ENCODE results near the gene THSD4.

The THSD4 gene

DNA sequence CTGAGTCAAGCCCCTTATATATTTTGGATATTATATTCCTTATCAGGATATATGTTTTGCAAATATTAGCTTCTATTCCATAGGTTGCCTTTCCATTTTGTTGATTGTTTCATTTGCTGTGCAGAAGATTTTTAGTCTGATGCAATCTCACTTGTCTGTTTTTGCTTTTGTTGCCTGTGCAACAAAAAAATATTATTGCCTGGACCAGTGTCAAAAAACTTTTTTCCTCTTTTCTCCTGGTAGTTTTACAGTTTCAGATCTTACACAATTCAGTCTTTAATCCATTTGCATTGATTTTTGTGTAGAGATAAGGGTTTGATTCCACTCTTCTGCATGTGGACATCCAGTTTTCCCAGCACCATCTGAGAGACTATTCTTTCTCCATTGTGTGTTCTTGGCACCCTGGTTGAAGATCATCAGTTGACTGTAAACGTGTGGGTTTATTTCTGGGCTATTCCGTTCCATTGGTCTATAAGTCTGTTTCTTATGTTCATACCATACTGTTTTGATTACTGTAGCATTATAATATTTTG lies 466.2 kb downstream of the THSD4 start:
- in situ Hi-C loops (cut with HindIII; ENCODE audit: low sequenced_read_pairs): no loop called here

DNA sequence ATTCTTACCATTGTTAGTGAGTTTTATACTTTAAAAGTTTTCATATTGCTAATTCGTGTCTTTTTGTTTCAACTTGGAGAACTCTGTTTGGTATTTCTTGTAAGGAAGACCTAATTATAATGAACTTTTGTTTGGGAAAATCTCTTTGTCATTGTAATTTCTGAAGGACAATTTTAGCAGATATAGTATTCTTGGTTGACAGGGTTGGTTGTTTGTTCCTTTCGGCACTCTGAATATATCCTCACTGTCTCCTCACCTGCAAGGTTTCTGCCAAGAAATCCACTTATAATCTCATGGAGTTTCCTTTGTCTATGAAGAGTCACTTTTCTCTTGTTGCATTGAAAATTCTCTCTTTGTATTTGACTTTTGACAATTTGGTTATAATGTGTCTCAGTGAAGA lies 469.9 kb downstream of the THSD4 start:
- in situ Hi-C loops (cut with HindIII; ENCODE audit: low sequenced_read_pairs): no loop called here

DNA sequence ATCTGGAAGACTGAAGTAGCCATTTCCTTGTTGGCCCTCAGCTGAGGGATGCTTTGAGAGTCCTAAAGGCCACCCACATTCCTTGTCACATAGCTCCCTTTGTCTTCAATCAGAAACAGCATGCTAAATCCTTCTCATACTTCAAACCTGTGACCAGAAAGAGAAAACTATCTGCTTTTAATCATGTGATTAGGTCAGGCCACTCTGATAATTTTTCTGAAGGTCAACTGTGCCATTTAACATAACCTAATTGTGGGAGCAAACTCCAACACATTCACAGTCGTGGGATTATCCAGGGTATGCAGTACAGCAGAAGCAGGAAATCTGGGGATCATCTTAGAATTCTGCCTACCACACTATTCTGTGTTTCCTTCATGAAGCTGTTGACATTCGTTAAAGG lies 471.2 kb downstream of the THSD4 start:
- in situ Hi-C loops (cut with HindIII; ENCODE audit: low sequenced_read_pairs): no loop called here

DNA sequence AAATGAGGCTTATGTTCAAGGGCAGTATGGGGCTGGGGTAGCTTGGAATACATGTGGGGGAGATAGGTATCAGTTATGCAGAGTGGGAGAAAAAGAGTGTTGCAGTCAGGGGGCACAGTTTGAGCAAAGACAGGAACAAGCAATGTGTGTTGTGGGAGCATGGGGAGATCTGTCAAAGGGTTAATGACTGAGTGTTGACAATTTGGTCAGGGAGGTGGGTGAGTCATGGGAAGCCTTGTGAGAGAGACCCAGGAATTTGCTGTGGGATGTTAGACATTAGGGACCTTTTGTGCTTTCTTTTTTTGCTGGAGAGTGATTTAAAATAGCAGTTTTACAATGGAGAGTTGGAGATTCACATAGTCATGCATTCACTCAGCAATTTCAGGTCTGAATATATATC lies 473.5 kb downstream of the THSD4 start:
- in situ Hi-C loops (cut with HindIII; ENCODE audit: low sequenced_read_pairs): no loop called here

DNA sequence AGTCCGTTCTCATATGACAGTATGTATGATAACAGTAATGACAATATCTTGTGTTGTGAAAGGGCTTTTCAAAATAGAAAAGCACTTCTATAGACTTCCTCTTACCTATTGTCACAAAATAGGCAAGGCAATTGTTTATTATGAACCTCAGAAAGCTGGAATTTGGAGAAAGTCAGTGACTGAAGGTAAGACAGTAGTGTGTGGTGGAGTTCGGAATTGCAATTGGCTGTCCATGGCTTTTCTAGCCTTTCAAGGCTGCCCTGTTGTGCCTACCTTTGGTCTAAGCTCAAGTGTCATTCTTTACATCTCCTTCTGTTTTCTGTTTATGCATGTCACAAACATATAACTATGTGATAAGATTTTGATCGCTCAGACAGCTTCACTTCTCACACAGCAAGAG lies 475.8 kb downstream of the THSD4 start:
- in situ Hi-C loops (cut with HindIII; ENCODE audit: low sequenced_read_pairs): no loop called here

DNA sequence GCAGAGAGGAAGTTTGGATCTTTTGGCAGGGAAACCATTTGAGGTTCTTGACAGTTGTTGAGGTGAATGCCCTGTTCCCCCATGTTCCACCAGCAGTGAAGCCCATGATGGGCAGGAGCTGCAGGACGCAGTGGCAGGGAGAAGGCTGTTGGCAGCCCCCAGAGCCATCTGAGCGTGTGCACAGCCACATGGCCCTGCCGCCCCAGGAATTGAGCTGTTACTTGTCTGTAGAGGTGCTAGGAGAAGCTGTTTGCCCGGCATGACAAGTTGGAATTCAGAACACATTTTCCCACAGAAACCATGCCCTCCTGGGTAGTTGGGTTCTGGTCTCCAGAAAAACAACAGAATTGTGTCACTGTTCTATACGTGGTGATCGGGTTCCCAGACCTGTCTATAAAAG lies 476.9 kb downstream of the THSD4 start:
- in situ Hi-C loops (cut with HindIII; ENCODE audit: low sequenced_read_pairs): no loop called here

DNA sequence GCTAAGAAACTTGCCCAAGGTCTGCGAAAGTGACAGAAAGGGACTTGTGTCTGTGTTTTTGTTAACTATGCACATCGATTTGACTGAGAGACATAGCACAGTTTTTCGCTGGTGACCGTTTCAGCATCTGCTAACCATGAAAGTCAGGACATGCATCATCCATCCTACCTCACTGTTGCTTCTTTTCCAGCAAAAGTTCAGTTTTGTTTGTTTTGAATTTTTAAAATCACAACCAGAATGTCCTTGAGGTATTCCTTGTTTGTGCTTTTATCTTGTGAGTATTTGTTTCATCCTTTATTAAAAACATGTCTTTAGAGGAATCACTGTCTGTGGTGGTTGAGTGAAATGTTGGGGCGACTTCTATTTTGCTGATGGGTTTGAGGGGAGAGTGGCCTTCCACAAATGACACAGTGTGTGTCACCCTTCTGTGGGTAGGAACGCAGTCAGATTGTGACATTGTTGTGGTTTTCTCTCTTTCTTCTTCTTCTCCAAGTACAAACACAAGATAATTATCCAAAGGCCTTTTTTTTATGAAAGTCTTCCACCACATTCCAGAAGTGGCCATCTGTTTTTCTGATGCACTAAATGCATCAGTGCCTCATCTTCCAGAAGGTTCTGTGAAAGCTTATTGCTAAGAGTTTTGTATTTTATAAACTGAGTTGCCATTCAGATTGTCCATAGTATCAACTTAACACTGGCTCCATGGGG lies 480.7 kb downstream of the THSD4 start:
- in situ Hi-C loops (cut with HindIII; ENCODE audit: low sequenced_read_pairs): no loop called here

DNA sequence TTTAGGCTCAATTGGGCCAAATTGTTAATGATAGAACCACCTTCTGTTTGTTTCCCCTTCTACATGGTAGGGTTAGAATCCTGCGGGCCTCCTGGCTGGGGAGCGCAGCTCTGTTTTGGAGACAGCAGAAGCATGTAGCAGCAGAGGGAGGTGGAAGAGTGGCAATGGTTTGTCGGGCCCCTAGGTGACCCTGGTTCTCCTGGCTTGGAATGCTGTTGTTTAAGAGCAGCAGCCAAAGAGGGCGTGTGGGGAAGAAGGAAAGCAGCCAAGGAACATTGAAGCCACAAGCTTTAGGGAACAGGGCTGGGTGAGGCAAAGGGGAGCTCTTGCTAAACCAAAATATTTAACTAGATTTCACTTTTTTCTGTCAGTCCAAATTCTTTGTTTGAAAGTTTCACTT lies 481.4 kb downstream of the THSD4 start:
- in situ Hi-C loops (cut with HindIII; ENCODE audit: low sequenced_read_pairs): no loop called here

DNA sequence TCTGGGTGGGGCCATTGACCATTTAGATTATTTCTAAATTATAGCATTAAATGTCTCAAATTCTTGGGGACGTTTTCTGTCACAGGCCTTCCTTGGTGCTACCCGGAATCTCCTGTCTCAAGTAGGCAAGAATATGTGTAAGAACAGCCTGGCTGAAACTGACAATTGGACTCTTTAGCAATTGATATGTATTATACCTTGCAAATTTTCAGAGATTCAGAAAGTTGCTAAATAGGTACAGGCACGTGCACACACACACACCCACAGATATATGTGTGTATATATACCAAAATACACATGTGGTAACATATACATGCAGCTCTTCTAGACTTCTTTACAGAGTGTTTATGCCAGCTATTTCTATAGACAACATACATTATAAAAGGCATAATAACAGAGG lies 481.9 kb downstream of the THSD4 start:
- in situ Hi-C loops (cut with HindIII; ENCODE audit: low sequenced_read_pairs): no loop called here

DNA sequence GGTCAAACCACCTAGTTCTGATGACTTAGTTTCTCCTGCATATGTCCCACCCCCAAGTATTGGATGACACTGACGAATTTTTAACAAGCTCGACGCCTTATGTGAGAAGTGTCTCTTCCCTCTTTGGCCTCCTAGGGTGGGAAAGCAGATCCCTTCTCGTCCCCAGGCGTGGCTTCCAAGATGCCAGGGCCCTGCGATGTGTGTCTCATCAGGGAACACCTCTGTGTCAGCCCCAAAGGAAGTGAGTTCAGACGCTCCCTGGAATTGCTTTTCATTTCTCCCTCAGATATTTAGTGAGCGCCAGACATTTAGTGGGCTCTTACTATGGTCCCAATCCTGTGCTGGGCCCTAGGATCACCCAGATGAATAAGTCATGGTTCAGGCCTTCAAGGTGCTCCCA lies 482.4 kb downstream of the THSD4 start:
- in situ Hi-C loops (cut with HindIII; ENCODE audit: low sequenced_read_pairs): no loop called here

DNA sequence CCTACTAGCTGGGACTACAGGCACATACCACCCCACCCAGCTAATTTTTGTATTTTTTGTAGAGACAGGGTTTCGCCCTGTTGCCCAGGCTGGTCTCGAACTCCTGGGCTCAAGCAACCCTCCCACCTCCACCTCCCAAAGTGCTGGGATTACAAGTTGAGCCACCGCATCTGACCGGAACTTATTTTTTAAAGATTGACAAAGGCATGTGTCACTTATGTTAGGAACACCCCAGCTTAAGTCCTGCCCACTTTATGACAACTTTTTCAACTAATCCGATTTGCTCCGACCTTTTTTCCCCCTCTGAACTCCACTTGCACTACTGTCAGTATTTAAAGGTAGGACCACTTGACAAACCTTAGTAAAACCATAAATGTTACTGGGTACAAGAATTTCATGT lies 483.5 kb downstream of the THSD4 start:
- in situ Hi-C loops (cut with HindIII; ENCODE audit: low sequenced_read_pairs): no loop called here

DNA sequence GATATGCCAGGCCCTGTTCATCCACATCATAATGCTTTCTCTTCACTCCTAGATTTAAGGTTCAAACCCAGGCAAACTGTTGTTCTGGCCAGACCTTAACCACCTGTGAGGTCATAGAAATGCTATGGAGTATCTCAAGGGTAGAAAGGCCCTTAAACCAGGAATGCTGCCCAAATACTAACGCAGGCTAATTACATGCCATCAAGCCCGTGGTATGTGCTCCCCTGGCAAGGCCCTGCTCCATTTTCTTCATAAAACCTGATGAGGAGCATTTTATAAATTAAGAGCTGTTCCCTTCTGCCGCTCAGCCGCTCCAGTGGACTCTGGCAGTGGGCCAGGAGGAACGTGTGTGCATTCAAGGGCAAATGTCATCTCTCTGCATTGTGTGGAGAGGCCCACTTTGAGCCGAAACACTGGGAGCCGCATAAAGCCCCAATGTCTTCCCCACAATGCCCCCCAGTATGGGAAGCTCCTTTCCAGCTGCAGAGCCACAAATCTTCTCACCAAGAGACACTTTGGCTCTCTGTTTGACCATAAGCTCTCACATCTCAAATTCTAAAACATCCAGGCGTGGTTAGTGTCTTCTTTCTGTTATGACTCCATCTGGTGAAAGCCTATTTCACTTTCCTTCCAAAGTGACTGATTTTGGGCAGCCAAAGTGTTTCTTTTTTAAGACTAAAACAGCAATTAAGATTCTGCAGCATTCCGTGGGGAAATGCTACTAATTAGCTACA lies 484.3 kb downstream of the THSD4 start:
- in situ Hi-C loops (cut with HindIII; ENCODE audit: low sequenced_read_pairs): no loop called here

DNA sequence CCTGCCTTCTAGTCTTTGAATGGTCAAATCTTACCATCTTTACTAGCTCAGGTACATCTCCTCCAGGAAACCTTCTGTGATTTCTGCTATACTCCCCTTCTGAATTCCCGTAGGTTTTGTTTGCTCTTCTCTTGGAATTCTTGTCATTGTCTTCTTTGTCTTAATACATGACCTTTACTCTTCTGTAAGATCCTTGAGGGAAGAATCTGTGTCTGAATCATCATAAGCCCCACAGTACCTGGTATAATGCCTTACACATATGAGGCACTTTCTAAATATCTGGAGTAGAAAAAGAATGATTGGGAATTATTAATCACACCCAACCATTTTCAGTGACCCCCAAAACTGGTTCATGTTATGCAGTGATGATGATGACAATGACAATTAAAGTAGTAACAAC lies 485.0 kb downstream of the THSD4 start:
- in situ Hi-C loops (cut with HindIII; ENCODE audit: low sequenced_read_pairs): no loop called here

DNA sequence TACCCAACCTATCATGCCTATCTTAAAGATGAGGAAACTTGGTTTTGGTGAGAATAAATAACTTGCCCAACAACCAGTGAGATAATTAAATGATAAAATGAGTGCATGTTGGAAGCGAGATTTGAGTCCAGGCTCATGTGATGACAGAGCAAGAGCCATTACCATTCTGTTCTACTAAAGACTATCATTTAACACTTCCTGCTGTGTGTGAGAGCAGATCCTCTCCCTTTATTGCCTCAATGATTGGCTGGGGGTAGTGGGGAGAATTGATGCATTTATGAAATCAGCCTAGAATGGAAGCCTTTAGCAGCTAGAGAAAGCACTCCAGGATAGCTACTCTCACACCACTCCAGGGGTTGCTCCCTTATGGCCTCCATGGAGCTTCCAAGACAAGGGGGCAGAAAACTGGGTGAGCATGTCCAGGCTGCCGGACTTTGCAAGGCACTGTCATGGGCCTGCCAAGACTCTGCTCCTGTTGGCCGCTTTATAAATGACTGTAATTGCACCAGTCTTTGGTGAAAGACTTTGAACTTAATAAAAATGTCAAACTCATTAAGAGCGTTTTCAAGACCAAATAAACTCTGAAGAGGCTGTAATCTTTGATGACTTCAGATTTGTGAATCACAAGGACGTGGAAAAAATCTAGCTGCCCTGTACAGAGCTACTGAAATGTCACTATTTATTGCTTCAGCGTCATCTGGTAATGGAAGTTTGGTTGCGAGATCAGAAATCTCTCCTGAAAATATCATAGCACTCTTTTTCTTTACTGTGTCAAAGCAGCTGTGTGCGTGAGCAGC lies 486.0 kb downstream of the THSD4 start:
- in situ Hi-C loops (cut with HindIII; ENCODE audit: low sequenced_read_pairs): no loop called here

DNA sequence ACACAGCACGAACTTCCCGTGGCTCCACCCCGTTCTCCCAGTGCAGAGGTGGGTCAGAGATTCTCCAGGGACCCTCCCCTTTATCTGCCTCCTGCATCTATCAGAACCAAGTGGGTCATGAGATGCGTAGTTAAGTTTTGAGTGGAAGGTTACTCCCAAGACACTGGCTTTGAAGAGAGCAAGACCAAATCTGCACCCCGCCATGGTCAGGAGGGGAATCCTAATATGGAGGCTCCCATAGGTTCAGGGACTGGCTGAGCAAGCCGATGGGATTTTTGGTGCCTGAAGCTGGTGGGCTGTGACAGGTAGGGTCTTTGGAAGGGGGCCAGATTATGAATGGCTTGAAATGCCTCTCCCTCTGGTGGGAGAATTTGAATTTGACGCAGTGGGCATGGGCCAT lies 488.1 kb downstream of the THSD4 start:
- in situ Hi-C loops (cut with HindIII; ENCODE audit: low sequenced_read_pairs): no loop called here

DNA sequence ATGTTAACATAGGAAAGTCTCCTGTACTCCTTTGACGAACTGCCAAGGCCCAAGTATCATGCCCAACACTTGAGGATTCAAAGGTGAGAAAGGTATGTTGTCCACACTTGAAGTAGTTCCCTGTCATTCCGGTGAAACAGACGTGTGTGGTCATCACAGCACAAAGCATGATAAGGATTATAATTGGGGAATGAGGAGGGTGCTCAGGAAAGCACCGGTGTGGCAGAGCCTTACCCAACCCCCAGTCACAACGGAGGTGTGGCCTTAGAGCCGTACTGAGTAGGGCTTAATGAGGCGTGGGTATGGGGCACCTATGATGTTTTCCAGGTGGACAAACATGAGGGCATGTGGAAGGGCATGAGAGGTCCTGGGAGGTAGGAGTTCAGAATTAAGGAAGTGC lies 492.1 kb downstream of the THSD4 start:
- in situ Hi-C loops (cut with HindIII; ENCODE audit: low sequenced_read_pairs): no loop called here

DNA sequence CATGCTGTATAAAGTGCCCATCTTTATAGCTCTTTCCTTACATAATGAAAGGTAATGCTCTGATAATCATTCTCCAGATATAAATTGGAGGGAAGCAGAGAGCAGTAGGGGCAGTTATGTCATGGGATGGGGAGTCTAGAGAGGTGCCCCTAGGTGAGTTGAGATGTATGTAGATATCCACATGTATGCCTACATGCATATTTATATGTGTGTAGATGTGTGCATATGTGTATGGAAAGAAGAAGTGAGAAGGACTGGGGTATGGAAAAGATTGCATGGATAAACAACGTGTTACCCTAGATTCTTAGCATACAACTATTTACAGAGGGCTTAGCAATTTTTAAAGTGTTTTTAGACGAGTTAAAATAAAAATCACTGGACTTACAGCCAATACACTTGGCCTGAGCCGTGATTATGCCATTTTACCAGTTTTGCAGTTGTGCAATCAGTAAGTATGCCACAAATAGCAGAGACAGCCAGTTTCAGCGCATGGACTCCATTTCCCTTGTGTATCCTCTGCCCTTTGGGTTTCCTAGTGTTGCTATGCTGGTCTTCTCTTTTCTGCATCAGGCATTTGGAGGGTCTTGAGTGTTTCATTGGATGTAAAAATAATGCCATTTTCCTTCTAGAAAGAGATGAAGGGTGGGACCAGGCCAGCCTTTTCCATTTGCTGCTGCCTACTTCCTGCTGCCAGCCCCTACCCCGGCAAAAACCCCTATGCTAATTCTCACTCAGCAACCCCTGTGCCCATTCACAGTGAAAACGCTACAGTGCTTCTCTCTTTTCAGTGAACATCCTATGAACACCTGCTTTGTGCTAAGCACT lies 495.7 kb downstream of the THSD4 start:
- in situ Hi-C loops (cut with HindIII; ENCODE audit: low sequenced_read_pairs): no loop called here

DNA sequence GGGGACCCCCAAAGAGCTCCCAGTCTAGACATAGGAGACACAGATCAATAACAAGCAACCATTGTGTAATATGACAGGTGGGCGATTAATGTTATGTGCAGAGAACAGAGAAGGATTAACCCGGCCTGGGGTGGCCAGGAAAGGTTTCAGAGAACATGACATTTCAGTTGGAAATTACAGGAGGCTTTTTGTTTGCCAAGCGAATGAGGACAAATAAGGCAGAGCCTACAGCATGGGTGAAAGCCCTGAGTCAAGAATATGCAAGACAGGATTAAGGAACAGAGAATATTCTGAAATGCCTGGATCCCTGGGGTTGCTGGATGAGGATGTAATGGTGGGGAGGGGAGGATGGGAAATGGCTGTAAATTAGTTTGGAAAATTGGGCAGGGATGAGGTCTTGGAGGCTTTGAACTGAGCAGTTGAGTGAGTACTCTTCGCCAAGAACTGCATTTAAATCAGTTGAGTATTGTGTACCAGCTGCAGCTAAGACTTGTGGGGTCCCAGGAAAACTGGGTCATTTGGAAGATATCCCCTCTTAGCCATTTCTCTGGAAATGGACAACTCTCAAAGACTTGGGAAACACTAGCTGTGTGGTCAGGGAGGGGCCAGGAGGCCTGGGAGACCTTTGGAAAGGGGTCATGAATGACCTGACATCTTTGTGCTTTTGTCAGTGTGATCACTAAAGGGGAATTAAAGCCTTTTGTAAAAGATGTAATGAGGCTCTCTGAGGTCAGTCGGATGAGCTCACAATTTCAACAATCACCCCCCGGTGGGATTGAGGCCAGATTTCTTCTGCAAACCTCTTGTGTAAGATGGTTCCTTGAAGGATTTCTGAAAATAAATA lies 496.5 kb downstream of the THSD4 start:
- in situ Hi-C loops (cut with HindIII; ENCODE audit: low sequenced_read_pairs): no loop called here

DNA sequence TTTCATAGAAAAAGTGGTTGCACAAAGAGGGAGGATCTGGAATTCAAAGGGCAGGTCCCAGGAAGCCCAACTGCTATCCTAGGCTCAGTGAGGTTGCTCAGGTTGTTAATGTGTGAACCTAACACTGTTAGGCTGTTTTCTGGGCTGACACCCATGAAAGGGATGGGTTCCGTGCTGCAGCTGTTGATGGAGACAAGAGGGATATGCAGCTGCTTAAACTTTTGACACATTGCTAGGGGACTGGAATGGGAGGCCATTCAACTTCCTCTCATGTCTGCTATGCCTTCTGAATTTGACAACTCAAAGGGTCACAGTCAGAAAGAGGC lies 497.1 kb downstream of the THSD4 start:
- in situ Hi-C loops (cut with HindIII; ENCODE audit: low sequenced_read_pairs): no loop called here

DNA sequence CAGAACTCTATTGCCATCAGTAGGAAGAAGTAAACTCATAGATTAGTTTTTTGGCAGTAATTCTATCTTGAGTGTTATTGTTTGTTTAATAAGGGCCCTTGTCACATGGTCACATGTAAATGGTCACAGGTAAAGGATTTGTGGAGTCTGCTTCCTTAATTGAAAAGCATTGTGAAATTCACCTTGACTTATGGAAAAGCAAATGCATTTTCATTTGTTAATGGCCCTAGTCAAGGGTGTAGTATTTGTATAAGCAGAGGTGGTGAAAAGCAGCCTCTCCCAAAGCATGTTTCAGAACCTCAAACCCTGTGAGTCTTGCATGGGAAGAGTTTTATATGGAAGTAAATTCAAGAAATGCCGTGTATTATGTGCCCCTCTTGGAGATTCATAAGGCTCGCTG lies 497.6 kb downstream of the THSD4 start:
- in situ Hi-C loops (cut with HindIII; ENCODE audit: low sequenced_read_pairs): no loop called here

Data from endothelial cell of hepatic sinusoid (primary cell).